HG03442 (cell line): ENCODE measurements around the gene CYB561D1.
A peak's percentile ranks its signal among the peaks of the same experiment; 100 is the strongest.

ENCODE experiments used
- ATAC-seq: cut with Tn5 transposase; IDR thresholded peaks from one replicate; pipeline ENCODE4 v1.9.1; 2021; ENCODE audit warnings: mild to moderate bottlenecking, moderate library complexity; ENCODE audit not compliant: unreplicated experiment

Gene CYB561D1

DNA sequence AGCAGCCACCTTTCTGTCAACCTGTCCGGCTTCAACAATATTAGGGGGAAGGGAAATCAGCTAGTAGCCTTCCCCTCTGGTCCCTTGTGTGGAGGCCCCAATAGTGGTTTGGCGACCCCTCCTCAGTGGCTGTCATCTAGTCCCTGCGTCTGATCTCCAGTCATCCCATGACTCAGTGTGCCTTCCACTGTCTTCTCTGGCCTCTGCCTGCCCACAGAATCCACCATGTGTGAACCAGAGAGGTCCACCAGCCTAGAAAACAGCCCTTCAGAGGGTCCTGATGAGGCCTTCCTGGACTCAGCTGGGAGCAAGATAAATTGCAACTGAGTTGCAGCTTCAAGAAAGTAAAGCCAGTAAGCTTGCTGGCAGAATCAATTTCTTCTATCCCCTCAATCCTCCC lies 14.0 kb upstream of the CYB561D1 start:
- no peak for ATAC-seq

DNA sequence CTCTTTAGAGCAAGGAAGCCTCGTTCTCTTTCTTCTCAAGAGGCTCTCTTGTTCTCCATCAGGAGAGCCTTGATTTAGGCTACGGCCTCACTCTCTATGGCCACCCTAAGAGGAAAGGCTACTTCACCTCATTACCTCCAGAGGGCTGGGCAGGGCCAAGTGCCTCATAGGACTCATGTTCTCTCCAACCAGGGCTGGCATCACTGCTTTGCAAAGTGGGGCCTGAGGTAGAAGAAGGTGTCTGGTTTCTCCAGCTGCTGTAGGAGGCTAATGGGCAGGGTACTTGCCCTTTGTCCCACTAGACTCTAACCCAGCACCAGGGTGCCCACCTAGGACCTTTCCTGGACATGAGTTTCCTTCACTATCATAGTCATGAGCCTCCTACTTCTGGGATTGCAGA lies 12.2 kb upstream of the CYB561D1 start:
- no peak for ATAC-seq

DNA sequence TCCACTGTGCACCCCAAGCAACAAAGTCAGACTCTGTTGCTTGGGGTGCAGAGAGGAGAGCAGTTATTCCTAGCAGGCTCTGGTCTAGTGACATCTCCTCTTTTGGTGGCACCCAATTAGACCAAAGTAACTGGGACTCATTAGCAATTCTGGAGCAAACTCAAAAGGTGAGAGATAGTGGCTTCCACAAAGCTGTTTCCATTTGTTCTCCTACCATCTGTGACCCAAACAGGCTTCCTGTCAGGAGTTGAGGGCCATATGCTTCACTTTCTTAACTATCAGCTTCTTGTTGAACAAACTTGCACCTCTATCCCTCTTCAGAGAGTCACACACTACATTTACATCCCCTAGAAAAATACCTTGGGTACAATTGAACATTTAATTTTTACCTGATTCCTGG lies 11.7 kb upstream of the CYB561D1 start:
- no peak for ATAC-seq

DNA sequence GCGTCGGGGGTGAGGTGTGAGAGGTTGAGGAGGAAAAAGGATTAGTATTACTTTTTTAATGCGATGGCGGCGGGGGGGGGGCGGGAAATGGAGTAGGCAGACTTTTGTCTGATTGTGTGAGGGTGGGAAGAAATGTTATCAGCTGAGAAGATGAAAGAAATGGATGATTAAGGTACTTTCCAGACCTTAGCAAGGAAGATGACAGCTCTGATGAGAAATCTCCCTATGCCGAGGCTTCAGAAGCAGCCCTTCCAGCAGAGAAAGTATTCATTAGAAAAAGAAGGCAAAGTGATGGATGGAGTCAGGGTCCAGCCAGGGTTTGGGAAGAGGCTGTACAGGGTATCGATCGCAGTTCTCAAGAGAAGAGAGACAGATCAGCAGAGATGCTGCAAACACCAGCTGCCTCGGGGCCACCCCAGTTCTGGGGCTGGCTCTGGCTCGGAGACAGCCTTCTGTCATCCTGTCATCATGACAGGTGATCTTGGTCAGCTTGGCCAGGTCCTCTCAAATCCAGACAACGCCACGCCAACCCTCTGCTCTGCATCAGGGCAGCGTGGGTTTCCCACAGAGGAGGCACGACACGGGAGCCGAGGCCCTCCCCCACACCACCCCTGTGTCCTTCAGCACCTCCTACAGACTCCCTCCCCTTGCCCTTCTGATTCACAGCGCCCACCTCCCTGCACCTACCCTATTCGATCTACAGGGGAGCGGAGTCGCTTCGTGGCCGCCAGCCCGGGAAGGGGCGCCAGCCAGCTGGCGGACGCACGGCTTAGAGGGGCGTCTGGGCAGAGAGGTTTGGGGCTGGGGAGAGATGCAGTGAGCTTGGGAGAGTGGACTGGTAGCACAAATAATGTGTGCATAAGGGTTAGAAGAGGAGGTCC lies 10.9 kb upstream of the CYB561D1 start:
- peak; percentile 13 for ATAC-seq

DNA sequence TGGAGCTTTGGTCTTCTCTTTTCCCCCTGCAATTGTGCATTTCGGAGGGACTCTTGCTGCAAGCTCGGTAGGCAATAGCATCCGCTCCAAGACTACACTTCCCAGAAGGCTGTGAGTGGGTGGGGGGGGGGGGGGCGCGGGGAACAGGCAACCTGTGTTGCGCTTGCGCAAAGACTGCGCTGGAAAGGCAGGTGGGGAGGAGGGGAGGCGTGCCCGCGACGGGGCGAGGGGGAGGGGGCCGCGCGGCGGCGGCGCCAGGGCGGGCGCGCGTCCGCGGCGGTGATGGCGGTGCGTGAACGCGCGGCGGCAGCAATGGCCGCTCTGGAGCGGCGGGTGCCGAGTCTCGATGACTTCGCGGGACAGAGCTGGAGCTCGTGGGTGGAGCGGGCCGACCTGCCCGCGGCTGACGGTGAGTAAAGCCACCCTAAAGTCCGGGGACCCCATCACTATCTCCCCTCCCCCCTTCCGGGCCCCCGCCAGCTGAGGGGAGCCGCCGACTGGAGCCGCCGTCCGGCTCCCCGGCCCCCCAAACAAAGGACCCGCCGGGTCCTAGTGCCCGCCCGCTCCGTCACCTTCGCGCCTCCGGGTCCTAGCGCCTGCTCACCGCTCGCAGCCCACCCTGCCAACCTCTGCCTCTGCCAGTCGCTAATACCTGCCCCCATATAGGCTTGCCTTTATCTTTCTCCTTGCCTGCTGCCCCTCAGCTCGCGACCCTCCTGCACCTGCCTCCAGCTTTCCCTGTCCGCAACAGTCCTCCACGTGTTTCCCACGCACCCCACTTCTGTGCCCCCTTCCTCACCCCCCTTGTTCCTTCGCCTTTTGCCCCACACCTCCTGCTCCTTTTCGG lies 10.0 kb upstream of the CYB561D1 start, which contains the start of gene ATXN7L2:
Gene ATXN7L2 (plus strand): TSS at position 234 of the 847 bp plus-strand sequence. CDS start 49 bp downstream, at position 283.
- ATAC-seq: peak; percentile 73

DNA sequence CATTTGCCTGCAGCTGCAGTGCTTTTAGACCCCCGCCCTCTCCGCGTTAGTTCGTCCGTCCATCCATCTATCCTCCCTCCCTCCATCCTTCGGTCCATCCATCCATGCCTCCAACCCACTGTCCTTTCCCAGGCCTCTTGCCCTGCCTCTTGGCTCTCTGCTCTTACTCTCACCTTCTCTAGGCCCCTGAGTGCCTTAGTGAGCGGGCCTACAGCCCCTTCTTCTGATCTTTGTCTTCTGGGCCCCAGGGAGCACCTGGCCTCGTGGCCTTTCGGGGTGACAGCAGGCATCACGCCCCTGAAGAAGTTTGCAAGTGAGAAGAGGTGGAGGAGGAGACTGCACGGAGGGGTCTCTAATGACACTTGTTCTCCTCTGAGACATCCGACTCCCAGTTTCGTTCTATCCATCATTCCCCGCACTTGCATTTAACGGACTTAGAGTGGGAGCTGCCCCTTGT lies 9.3 kb upstream of the CYB561D1 start:
- ATAC-seq: no peak

DNA sequence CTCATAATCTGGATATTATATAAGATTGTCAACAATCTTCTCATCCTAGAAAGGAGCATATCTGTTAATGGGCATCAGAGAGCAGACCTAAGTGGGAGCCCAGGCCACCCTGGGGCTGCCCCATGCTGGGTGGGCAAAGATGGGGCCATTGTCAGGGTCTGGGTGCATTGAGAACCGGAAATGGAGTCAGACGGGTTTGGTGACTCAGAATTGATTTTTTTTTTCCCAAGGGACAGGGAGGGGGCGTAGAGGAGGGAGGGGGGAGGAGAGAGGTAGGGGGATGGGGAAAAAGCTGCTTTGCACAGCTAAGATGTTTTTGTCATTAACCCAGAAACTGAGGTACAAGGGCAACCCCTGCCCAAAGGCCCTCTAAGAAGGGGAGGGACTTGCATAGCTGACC lies 8.9 kb upstream of the CYB561D1 start:
- no peak for ATAC-seq

DNA sequence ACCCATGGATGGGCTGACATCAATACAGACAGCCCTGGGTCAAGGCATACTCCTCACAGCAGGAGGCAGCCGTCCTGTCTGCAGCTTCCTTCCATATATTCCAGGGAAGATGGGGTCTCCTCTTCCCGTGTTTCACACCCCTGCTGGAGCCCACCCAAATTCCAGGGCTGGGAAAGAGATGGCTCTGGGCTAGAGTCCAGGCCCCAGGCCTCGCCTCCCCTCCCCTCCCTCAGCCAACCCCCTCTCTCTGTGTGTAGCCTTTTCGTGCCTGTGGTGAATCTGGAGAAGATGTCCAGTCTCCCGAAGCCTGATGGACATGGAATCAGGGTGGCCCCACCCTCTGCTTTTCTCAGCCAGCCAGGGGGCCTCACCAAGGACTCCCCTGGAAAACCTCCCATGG lies 6.6 kb upstream of the CYB561D1 start:
- no peak for ATAC-seq

DNA sequence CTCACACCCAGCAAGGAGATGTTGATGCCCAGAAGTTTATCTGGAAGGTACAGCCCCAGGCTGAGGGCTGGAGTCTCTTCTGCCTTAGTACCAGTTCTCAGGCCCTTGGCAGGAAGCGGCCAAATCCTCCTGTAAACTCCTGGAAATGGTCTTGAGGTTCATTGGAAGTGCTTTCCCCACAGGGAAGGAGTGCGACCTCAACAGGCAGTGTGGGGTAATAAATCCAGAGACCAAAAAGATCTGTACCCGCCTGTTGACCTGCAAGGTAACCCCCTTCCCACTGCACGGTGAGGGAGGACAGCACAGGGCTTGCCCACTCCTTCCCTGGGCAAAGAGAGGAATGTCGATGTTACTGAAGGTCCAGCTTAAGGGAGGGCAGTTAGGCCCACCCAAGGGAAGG lies 5.7 kb upstream of the CYB561D1 start:
- no peak for ATAC-seq

DNA sequence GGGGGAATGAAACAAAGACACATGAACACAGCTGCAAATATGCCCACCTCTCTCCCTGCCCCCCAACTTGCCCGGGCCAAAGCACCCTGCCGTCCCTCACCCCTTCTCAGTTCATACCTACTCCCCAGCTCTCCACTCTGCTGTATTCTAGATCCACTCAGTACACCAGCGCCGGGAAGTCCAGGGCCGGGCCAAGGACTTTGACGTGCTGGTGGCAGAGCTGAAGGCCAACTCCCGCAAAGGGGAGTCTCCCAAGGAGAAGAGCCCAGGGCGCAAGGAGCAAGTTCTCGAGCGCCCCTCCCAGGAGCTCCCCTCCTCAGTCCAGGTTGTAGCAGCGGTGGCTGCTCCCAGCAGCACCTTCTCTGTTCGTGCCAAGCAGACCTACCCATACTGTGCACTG lies 5.2 kb upstream of the CYB561D1 start:
- no peak for ATAC-seq

DNA sequence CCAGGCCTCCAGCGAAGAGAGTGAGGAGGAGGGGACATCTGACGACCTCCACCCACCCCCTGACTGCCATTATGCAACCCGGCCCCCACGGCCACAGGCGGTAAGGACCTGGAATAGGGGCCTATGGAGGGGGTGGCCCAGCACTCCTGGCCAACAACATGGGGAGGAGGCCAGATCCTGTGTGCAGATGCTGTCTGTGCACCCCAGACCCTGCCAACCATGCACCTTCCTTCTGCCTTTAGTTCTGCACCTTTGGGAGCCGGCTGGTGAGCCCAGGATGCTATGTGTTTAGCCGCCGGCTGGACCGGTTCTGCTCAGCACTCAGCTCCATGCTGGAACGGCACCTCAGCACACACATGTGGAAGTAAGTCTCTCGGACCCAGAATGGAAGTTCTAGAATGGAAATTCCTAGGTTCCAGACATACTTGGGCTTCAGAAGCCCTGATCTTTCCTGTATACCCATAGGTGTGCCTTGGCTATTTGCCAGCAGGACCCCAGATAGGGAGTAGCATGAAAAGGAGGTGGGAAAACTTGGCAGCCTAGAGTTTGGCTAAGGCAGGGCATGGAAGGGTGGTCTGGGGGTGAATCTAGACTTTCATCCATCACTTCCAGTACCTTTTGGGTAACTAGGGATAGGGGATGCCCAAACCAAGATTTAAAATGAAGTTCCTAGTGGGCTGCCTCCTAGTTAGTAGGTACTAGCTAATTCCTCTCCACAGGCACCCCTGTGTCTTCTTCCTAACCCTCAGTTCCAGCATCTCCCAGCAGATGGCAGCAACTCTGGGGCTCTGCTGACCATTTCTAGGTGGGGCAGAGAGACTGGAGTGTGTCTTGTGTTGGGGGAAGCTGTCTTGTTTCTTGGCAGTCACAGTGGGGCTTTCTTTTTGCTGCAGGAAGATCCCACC lies 3.6 kb upstream of the CYB561D1 start:
- ATAC-seq: no peak

DNA sequence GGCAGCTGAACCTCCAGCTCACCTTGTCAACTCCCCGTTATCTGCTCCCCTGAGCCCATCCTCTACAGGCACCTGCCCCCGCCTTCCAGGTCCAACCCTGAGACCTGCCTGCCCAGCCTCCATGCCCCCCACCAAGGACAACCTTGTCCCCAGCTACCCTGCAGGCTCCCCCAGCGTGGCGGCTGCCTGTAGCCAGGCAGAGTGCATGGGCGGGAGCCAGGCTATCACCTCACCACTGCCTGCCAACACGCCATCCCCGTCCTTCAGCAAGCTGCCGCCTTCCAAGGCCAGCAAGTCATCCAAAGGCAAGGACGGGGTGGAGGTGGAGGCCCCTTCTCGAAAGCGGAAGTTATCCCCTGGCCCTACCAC lies 3.0 kb upstream of the CYB561D1 start:
- ATAC-seq: no peak

DNA sequence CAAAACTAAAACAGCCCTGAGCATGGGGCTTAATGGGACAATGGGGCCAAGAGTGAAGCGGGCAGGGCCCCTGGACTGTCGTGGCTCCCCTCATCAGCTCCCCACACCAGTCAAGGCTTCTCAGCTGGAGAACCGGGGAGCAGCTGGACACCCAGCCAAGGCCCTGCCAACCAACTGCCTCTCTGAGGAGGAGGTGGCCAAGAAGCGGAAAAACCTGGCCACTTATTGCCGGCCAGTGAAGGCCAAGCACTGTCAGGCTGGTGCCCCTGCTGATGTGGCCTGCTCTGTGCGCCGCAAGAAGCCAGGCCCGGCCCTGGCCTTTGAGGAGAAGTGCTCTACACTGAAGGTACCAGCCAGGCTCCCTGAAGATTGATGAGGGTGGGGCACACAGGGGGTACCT lies 2.5 kb upstream of the CYB561D1 start:
- ATAC-seq: no peak

DNA sequence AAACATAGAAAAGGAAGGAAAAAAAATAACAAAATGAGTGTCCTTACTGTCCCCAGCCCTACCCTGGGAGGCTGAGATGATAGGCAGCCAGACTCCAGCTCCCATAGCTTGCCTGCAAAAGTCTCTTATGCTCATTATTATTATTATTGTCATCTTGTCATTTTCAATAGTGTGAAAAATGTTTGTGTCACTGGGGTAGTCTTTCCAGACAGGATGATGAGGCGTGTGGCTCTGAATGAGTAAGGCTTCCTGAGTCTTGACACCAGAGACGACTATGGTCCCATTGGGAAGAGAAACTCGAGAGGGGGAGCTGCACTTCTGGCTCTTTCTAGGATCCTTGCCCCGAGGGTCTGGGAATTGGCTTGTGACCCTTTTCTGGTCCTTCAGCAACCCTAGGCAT lies 1.1 kb upstream of the CYB561D1 start:
- ATAC-seq: no peak

DNA sequence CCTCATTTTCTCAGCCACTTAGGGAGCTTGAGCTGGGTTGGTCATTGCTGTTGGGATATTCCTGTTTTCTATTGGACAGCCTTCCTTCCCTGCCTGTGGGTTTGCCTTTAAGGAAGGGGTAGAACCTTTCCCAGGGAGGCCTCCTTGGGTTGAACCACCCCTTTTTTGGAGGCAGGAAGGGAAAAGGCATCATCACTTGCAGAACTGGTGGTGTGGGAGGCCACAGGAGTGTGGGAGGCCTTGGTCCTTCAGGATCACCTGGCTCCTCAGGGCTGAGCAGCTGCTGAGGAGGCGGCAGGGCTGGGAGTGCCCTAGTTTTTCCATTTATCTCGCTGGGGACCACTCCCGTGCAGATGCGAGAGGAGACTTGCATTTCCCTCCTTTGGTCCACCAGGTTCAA lies 667 bp upstream of the CYB561D1 start:
- ATAC-seq: no peak

DNA sequence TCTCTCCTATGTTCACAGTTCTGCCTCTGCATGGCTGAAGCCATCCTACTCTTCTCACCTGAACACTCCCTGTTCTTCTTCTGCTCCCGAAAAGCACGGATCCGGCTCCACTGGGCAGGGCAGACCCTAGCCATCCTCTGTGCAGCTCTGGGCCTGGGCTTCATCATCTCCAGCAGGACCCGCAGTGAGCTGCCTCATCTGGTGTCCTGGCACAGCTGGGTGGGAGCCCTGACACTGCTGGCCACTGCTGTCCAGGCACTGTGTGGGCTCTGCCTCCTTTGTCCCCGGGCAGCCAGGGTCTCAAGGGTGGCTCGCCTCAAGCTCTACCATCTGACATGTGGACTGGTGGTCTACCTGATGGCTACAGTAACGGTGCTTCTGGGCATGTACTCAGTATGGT lies 1.8 kb downstream of the CYB561D1 start:
- no peak for ATAC-seq

DNA sequence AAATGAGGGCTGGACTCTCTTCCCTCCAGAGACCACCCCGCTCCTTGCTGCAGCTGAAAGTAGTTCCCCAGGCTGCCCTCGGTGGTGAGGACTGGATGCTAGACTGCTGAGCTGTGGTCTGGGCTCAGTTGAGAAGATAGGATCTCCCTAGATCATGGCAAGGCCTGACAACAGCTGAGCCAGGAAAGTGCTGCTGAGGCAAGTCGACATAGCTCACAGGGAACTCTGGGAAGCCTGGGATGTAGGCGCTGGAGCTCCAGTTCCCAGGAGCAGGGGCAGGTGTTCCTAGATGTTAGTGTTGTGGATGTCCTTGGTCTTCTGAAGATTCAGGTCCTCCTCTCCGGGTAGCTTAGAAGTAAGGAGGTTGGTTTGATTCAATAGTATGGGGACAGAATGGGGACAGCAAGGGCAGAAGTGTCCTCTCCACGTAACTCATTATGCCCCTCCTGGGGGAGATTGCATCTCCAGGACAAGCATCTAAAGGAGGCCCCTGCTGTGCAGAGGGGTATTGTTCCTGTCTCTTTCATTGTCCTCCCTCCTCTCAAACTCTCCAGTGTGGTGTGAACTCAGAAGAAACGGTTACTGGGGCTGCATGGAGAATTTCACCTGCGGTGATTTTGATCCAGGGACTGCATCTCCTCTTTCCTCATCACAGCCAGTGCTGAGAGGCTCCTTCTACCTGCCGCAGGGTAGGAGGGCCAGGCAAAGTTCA lies 3.7 kb downstream of the CYB561D1 start:
- ATAC-seq: no peak

DNA sequence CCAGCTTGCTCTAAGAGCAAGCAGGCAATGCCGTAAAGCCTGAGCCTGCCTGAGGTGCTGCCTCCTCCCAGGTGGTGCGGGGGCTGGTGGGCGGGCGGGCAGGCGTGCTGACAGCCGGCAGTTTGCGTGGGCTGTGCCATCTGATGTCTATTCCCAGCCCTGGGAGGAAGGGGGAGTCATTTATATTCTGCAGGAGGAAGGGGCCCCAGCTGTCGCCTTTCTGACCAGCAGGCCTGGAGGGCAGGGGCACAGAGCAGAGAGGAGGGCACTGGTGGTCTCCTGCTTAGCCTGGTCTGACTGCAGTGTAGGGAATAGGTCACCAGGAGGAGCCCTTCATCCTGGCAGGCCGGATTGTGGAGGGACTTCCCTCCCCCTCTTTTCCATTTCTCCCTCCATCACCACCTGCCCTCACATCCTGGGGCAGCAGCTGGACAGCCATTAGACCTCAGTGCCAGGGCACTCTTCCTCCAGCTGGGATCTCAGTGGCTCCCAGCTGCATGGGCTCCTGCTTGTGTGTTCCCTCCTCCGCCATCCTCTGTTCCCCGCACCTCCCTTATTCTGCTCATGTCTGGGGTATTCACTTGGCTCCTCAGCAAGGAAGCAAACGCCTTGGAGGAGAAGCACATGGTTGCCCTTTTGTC lies 4.4 kb downstream of the CYB561D1 start:
- no peak for ATAC-seq

DNA sequence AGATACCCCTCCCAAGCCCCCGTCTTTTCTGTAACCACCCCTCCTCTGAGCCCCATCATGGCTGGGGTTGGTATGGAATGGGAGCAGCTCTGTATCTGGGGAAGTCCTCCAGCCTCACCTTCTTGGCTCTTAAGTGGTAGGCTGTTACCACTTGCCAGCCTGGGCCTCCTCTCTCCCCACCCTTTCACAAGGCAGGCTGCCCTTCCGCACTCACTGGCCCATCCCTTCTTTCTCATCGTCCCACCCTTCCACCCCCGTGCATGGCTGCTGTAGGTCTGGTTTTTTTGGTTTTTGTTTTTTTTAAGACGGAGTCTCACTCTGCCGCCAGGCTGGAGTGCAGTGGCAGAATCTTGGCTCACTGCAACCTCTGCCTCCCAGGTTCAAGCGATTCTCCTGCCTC lies 5.2 kb downstream of the CYB561D1 start:
- no peak for ATAC-seq
